ENCODE data around the gene TTC34.

TTC34 gene, protein sequence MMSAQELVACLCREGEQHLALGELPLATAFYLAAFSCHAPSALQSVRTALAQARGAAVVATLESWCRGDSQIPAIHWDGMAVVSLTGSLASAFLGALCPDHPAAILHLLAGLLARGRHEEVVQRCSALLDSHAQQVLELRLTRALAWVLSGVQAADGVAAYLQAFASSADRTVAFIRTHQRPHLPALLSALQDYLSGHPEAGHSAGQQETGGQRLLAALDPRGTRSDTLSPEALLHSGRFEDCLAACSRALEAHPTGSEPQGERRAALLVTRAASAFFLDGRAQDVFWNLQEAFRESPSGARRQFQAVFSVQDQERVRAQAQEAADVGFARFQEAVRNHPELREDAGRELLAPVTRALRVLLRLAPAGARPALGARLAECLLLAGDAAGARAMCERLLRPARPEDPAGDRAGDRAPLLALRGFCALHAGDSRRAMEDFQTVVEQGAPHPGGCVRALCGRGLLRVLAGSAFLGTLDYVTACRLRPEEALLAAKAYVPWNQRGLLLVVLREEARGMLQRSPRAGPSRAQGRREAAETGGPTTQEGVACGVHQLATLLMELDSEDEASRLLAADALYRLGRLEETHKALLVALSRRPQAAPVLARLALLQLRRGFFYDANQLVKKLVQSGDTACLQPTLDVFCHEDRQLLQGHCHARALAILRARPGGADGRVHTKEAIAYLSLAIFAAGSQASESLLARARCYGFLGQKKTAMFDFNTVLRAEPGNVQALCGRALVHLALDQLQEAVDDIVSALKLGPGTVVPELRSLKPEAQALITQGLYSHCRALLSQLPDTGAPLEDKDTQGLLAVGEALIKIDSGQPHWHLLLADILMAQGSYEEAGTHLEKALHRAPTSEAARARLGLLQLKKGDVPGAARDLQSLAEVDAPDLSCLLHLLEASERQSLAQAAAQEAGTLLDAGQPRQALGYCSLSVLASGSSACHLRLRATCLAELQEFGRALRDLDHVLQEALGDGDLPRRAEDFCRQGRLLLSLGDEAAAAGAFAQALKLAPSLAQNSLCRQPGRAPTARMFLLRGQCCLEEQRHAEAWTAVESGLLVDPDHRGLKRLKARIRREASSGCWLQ

GRCh38 chr1:2801535-2802291 is at the start of gene TTC34:
TTC34 (minus strand) TSS chr1:2801693; CDS start chr1:2800827, 866 bp downstream.
- no peak within 1 kb of the TSS for H3K4me3 ChIP-seq (replicated peaks in 1 of 2; ENCODE audit: low read depth in 2 of 2, low read length in 2 of 2)
- no peak for DNase-seq (ENCODE audit: low read depth in 2 of 2)
- TF ChIP-seq CTCF (IDR thresholded peaks at IDR 0.05; ENCODE audit: low read depth, low read length) = no peak

DNA sequence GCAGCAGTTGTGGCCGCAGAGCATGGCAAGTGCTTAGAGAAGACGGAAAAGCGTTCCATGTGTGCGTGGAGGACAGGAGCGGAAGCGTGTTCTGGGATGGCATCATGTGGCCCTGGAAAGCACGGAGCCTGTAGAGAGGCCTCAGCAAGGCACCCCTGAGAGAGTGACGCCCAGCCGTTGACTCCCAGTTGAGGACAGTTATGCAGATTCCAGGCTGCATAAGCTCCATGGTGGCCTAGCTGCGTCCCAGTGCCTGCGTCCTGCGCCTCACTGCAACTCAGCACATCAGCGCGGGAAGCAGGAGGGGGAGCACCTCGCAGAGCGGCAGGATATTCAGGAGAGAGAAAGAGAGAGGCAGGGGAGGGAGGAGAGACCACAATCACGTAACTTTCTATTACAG is 49.0 kb upstream of the TTC34 start:
- DNase-seq (ENCODE audit: low read depth in 2 of 2) = no peak

DNA sequence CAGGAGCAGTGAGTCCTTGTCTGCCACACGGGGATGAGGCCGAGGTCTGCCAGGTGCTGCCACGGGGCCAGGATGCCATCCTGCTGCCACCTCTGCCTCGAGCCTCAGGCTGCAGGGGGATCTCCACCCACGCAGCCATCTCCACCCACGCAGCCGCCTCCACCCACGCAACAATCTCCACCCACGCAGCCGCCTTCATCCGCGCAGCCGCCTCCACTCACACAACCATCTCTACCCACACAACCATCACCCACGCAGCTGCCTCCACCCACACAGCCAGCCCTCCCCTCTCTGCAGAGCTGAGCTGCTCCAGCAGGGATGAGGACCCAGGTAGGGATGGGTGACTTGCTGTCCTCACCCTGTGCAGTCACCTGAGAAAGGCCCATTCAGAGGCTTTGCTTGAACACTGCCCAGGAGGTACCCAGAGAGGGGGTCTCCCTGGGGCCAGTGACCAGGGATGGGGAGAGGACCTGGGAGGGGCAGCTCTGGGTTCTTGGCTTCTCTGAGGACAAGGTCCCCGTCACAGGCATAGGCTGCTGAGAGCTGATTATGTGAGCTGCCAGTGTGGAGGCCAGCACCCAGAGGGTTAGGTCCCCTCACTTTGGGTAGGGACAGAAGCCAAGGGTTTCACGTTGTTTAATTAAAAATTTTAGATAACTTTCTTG is 46.6 kb upstream of the TTC34 start:
- H3K4me3 ChIP-seq (replicated peaks in 1 of 2; ENCODE audit: low read depth in 2 of 2, low read length in 2 of 2) = no peak overlapping the region
- no peak for DNase-seq (ENCODE audit: low read depth in 2 of 2)
- no peak for TF ChIP-seq CTCF (IDR thresholded peaks at IDR 0.05; ENCODE audit: low read depth, low read length)

More for the DNA sequence above, 49.0 kb upstream of the TTC34 start:
- H3K4me3 ChIP-seq (replicated peaks in 1 of 2; ENCODE audit: low read depth in 2 of 2, low read length in 2 of 2) = no peak overlapping the region
- TF ChIP-seq CTCF (IDR thresholded peaks at IDR 0.05; ENCODE audit: low read depth, low read length) = no peak

GRCh38 chr1:2847086-2847985 is 45.8 kb upstream of the TTC34 start:
- DNase-seq (ENCODE audit: low read depth in 2 of 2) = no peak
- no peak for TF ChIP-seq CTCF (IDR thresholded peaks at IDR 0.05; ENCODE audit: low read depth, low read length)
- no peak overlapping the region for H3K4me3 ChIP-seq (replicated peaks in 1 of 2; ENCODE audit: low read depth in 2 of 2, low read length in 2 of 2)

GRCh38 chr1:2845869-2846268 is 44.4 kb upstream of the TTC34 start:
- no peak overlapping the region for H3K4me3 ChIP-seq (replicated peaks in 1 of 2; ENCODE audit: low read depth in 2 of 2, low read length in 2 of 2)
- TF ChIP-seq CTCF (IDR thresholded peaks at IDR 0.05; ENCODE audit: low read depth, low read length) = no peak

More at GRCh38 chr1:2845869-2846268, 44.4 kb upstream of the TTC34 start:
- no peak for DNase-seq (ENCODE audit: low read depth in 2 of 2)
